Medulla oblongata (tissue), 1 donor: ENCODE data around the gene TMPRSS9.
"Not testable (repeated sequence)": the region's sequence is repeated elsewhere in the genome, so short reads cannot be mapped to it uniquely, and the experiment has no call there.

ENCODE experiments used
- DNase-seq: peaks from one replicate; pipeline ENCODE4 v3.0.0-alpha.2; 2015; ENCODE audit errors: extremely low spot score

Gene TMPRSS9

DNA sequence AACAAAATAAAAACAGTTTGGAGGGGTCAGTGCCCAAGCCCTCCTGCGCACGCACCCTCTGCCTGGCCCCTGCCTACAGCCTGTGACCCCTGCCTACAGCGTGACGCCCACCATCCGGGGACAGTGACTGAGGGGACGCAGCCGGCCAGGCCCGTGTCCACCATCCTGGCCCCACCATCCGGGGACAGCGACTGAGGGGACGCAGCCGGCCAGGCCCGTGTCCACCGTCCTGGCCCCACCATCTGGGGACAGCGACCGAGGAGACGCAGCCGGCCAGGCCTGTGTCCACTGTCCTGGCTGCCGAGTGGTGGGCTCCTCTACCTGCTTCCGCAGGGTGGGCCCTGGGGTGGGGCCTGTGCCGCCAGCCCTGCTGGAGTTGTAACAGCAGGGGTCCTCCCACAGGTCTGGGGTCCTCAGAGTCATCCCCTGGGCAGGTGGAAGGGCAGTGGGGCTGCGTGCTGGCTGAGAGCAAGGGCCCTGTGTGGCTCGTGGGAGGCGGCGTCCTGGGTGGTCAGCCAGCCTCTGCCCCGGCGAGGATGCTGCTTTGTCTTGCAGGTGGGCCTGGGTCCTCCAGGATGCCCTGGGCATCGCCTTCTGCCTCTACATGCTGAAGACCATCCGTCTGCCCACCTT, 17.3 kb upstream of the TMPRSS9 start:
- DNase-seq = no peak

DNA sequence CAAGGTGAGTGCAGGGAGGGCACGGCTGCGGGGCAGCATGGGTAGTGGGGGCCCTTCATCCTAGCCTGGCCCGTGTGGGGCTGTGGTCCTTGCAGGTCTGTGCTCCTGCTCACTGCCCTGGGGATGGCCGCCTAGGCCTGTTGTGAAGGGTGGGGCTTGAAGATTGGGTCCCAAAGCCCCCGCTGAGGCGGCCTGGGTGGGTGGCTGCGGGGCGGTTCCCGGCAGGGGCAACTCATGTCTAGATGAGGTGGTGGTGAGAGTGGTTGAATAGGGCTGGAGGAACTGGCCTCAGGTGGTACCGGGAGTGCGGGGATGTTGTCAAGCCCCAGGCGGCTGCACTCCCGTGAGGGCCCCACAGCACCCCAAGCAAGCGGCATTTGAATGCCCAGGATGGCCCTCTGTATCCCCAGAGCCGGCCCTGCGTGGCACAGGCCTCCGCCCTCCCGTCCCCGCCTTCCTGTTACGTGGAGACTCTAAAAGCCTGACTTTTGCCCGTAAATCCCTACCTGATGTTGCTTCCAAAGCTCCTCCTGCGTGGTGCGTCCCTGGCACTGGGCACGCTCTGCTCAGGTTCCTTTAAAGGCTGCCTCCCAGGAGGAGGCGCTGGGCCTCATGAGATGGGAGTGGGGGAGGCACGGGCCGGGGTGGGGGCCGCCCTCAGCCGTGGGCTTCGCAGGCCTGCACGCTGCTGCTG, 16.6 kb upstream of the TMPRSS9 start:
- no peak for DNase-seq

DNA sequence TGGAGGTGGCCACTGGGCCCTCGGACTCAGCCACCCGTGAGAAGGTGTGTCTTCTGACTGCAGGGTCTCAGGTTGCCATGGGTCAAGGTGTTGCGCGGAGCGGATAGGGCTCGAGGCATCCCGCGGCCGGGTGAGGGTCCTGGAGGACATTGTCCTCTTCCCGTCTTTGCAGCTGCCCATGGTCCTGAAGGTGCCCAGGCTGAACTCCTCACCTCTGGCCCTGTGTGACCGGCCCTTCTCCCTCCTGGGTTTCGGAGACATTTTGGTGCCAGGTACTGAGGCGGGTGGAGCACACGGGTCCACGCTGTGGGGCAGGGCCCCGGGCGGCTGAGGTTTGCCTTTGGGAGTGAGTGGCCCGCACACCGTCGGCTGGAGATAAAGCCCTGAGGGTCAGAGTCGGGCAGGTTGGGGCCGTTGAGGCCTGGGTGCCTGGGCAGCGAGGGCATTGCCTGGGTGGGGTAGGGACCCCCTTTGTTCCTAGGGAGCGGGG, 15.6 kb upstream of the TMPRSS9 start:
- DNase-seq = no peak

DNA sequence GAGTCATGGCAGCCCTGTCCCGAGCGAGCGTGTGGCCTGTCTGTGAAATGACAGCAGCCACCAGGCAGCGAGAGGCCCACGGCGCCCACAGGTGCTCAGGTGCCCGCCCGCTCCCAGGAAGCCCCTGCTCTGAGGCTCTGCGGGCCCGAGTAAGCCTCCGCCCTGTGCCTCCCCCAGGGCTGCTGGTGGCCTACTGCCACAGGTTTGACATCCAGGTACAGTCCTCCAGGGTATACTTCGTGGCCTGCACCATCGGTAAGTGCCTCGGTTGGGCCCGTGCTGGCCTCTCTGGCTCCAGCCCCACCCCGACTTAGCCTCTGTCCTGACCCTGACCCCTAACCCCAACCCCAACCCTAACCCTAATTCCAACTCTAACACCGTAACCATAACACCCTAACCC, 15.0 kb upstream of the TMPRSS9 start:
- no peak for DNase-seq

DNA sequence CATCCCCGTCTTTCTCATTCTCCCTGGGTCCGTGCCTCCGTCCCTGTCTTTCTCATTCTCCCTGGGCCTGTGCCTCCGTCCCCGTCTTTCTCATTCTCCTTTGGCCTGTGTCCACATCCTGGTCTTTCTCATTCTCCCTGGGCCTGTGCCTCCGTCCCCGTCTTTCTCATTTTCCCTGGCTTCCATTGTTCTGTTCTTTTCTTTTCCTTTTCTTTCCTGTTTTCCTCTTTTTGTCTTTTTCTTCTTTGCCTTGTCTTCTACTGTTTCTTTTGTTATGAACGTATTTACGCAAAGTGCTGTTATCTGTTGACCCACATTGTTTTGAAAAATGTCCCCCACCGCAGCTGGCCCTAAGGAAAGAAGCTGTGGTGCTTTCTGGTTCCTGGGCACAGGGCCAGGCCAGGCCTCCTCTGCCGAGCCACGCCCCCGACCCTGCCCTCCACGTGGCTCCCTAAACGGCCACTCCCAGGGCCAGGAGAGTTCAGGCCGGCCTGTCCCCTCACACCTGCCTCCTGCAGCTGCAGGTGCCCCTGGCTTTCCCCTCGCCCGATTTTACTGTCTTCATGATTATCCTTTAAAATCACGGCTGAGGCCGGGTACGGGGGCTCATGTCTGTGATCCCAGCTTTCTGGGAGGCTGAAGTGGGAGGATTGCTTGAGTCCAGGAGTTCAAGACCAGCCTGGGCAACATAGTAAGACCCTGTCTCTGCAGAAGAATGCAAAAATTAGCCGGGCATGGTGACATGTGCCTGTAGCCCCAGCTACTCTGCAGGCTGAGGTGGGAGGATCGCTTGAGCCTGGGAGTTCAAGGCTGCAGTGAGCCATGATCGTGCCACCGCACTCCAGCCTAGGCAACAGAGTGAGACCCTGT, 14.0 kb upstream of the TMPRSS9 start:
- DNase-seq = no peak

DNA sequence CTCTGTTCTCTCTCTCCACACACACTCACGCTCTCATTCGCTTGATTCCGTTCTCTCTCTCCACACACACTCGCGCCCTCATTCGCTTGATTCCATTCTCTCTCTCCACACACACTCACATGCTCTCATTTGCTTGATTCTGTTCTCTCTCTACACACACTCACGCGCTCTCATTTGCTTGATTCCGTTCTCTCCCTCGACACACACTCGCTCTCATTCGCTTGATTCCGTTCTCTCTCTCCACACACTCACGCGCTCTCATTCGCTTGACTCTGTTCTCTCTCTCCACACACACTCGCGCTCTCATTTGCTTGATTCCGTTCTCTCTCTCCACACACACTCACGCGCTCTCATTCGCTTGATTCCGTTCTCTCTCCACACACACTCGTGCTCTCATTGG, 10.2 kb upstream of the TMPRSS9 start:
- DNase-seq = not testable (repeated sequence)

DNA sequence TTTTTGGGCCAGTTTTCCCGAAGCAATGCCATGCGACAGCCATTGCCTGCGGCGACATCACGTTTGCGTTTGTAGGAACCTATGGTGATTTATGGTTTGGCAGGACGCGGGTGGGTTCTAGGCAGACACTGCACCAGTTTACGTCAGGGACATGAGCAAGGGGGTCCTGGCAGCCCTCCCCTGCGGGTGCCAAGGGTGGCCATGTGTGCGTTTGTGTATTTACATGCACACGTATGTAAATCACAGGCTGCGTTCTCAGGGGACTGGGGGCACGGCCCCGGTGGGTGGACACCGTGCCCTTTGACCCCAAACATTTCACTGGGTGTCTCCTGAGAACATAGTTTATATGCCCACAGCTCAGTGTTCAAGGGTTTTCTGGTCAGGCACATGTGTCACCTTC, 9.4 kb upstream of the TMPRSS9 start:
- no peak for DNase-seq

DNA sequence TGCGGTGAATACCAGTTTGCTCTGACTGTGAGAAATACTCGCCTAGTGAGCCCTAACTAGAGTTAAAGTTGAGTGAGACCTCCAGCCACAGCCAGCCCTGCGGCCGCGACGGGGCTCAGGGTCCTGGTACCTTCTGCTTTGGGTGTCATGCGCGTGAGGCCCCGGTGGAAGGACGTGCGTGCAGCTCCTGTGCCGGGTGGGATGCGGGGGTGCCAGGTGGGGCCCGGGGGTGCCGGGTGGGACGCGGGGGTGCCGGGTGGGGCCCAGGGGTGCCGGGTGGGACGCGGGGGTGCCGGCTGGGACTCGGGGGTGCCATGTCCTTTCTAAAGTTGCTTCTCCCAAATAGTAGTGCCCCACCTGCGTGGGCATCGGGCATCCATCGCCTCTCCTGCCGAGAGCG, 8.5 kb upstream of the TMPRSS9 start:
- DNase-seq = no peak

DNA sequence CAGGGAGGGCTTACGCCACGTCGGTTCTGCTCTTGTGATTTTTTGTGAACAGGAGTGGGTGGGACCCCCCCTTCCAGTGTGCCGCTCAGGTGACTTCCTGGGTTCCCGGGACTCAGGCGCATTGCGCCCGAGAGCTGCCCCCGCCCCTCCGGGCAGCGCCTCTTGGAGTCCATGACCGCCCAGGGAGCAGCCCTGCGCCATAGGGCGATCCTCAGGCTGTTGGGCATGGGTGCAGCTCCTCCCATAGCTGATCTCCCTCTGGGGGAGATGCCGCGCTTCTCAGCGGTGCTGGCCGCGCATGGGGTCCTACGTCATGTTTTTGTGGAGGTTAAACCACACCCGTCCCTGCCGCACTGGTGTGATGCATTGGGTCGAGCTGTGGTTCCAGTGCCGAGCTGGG, 7.9 kb upstream of the TMPRSS9 start:
- no peak for DNase-seq

DNA sequence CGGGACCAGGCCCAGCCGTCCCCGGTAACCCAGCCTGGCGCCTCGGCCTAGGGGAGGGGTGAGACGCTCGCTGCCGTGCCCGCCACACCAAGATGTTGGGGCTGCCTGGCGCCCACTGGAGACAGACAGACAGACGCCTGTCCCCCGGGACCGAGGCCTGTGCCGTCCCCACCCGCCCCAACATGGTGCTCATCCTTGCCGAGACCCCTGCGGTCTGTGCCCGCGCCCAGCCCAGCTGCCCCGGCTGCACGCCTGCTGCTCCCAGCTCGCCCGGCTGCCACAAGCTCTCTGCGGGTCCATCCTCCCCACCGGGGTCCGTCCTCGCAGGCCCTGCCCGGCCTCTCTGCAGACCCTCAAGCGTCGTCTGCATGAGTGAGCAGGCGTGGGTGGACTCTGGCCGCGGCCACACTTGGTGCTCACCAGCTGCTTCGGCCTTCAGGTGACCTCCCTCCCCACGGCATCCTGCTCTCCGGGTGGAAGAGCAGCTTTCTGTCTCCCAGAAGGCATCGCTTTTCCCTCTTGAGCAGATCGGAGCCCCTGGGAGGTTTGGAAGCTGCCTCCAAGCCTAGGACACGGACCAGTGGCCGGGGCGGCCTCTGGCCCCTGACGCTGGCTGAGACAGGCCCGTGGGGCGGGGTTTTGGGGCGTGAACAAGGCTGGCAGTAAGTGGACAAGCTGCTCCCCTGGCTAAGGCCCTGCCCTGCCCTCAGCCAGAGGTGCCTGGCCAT, 6.7 kb upstream of the TMPRSS9 start:
- DNase-seq = no peak

DNA sequence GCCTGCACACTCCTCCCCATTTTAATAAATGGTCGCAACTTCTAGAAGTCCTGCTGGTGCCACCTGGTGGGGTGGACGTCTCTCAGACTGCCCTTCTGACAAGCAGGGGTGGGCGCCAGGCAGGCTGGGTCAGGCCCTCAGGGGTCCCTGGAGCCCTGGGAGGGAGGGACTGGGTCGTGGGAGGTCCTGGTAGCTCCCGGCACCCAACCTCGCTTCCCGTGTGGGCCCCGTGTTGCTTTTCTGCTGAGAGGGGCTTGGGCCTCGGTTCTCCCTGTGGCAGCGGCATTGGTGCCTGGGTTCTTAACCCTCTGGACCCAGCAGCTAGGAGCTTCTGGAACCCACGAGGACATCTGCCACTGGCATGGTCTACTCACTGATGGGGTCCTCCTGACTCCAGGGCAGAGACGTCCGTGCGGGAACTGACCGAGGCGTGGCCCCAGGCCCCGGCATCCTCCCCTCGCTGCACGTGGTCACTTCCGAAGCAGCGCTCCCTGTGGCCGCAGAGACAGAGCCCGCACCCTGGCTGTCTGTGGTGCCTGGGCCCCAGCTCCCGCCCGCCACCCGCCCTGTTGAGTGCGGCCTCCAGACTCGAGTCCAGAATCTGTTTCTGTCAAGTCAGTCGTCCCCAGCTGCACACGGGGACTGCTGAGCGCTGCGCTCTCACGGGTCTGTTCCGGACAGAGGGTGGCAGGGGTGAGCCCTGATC, 6.0 kb upstream of the TMPRSS9 start:
- DNase-seq = no peak

DNA sequence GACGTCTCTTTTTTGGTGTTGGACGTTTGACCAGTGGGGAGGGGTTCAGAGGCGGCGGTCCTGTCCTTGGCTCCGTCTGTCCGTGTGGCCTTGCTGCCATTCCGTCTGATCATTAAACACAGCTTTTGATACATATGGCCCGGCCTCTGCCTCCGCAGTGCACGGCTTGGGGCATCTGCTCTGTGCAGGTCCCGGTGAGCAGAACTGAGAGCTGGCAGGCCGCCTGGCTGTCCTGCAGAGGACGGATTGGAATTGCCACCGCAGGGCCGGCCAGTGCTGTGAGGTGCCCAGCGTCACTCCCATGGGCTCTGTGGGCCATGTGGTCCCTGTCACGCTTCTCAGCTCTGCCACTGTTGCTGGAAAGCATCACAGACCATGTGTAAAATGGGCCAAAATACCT, 5.4 kb upstream of the TMPRSS9 start:
- DNase-seq = no peak

DNA sequence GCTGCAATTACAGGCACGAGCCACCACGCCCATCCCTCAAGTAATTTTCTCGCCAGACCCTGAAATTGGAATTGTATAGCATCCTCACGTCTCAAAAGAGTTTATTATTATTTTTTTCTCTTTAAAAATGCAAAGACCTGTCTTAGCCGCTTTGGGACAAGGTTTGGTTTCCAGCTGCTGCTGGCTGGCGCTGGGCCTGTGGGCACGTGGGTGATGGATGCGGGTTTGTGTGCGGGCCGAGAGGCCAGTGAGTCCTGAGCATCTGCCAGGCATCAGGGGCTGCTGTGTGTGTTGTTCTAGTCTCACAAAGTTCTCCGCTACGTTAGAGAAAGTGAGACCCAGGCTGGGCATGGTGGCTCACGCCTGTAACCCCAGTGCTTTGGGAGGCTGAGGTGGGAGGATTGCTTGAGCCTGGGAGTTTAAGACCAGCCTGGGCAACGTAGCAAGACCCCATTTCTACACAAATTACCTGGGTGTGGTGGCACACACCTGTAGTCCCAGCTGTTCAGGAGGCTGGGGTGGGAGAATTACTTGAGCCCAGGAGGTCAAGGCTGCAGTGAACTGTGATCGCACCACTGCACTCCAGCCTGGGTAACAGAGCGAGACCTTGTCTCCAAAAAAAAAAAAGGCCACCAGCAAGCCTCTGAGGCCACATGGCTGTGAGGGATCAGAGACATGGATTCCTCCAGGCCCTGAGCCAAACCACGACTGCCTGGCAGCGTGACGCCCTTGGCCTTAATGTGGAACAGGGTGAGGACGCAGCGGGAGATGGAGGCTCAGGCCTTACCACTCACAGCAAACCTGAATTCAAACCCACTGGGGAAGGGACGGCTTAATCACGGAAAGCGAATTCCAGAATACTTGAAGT, 4.7 kb upstream of the TMPRSS9 start:
- no peak for DNase-seq

DNA sequence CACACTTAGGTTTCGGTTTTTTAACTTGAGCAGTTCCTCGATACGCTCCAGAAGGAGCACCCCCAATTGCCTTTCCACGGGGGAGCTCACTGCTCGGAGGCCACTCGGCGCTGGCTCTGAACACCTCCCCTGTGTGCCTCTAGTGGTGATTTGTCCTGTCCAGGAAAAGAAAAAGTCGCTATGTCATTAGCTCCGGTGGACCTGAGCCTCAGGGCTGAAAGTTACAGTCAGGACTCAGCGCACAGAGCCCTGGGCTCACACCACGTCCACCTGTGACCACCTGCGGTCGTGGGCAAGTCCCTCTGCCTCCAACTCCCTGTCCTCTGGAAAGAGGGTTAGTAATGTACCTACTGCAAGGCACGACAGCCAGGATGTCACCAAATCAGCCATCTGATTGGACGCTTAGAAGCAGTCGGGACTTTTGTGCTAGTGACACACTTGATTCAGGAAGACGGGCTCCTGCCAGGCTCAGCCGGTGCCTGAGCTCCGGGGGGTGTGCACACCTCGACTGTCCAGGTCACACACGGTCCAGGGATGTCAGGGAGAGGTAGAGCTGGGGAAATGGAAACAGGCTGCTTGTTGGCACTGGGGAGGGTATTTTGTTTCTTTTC, 3.9 kb upstream of the TMPRSS9 start:
- DNase-seq = no peak

DNA sequence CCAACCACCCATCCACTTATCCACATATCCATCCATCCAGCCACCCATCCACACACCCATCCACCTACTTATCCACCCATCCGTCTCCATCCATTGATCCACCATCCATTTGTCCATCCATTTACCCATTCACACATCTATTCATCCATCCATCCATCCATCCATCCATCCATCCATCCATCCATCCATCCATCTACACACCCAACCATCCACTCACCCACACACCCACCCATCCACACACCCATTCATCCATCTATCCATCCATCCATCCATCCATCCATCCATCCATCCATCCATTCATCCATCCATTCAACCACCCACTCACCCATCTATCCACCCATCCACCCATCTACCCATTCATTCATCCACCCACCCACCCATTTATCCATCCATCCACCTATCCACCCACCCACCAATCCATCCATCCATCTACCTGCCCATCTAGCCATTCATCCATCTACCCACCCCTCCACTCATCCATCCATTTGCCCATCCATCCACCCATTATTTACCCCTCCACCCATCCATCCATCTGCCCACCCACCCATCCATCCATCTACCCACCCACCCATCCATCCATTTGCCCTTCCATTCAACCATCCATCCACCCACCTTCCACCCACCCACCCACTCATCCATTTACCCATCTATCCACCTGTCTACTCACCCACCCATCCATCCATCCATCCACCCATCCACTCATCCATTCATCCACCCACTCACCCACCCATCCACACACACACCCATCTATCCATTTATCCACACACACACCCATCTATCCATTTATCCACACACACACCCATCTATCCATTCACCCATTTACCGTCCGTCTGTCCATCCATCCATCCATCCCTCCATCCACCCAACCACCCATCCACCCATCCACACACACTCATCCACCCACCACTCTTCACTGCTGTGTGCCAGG, 2.5 kb upstream of the TMPRSS9 start:
- DNase-seq = no peak

DNA sequence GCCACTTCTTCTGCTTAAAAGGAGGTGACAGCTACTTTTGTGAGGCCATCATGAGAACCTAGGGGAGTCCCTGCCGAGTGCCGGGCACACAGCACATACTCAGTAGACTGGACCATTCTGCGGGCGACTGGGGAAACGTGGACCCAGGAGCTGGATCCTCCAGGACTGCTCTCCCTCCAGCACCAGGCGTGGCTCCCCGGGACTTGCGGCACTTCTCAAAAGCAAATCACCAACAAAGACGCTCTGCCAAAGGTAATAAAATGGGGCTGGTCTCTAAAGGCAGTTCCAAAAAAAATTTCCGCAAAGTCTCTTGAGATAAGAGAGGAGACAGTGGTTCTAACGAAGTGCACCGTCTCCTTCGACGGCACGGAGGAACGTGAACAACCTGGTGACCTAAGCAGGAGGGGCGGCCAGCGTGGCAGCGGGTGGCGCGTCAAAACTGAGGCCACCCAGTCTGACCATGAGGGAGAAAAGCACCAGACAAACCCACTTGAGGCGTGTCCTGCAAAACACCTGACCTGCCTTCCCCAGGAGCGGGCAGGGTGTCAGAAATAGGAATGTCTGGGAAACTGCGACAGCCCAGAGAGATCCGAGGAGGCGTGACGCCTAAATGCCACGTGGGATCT, 1.4 kb upstream of the TMPRSS9 start:
- DNase-seq = no peak

DNA sequence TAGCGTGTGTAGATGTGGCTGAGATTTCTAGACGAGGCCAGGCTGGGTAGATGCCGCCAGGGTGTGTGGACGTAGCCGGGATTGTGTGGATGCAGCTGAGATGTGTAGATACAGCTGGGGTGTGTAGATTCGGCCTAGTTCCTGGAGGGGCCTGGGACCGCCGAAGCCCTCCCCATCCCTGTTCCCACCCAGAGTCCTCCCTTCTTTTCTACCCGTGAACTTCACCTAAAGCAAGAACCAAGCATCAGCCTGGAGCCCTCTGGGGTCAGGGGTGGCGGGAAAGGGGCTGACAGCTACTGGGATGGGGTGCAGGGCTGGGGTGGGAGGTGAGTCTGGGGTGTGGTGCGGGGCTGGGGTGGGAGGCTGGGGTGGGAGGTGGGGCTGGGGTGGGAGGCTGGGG, 768 bp downstream of the TMPRSS9 start:
- no peak for DNase-seq
